Measurements from ENCODE around the gene DCC.
"Not testable (repeated sequence)": the region's sequence is repeated elsewhere in the genome, so short reads cannot be mapped to it uniquely, and the experiment has no call there.

The DCC gene

DNA sequence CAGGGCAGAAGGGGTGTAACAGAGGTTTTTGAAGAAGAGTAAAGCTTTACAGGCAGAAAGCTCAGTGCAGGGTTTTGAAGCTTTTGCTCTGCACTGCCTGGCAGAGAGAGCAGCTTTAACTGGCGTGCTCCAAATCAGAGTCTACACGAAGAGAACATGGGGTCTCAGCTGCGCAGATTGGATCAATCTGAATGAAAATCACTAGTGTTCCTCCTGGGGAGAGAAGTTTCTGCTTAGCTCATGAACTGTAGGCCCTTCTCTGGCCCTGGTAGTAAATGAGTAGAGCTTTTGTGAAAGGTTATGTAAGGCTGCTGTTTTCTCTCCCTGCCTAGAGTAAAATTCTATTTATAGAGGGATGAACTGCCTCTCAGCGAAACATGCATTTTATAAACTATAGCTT, 13.6 kb downstream of the DCC start:
- H3K9me3 ChIP-seq (ENCODE audit: control insufficient read depth, low read length), result no peaks in the 10 kb centered on the region

DNA sequence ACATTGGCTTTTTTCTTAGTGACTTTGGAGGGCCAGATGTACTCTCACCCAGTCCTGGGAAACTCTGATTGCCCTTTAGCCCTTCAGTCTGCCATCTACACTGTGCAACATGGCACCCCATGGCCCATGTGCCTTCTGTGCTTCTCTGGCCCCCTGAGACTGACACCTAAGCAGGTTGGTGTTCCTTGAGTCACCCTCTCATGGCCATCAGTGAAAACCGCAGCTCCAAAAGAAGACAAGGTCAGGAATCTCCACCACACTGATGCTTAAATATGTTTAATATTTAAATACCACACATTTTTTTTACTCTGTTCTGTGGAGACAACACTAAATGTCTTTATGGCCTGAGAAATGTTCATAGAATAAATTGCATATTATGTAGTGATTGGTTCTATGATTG, 23.9 kb downstream of the DCC start:
- no peak overlapping the region for H2BK12ac ChIP-seq (ENCODE audit: low read length in 2 of 2)
- no peak overlapping the region for H4K8ac ChIP-seq (ENCODE audit: low read length)
- no peak overlapping the region for H2AK5ac ChIP-seq (ENCODE audit: low read length, severe bottlenecking)
- no peak overlapping the region for H3K4me2 ChIP-seq (ENCODE audit: low read length, poor library complexity, severe bottlenecking)
- H2BK120ac ChIP-seq (ENCODE audit: low read depth, low read length), result no peak overlapping the region
- no peak overlapping the region for H2AFZ ChIP-seq (ENCODE audit: low read depth, low read length)
- no peaks in the 10 kb centered on the region for H3K9me3 ChIP-seq (ENCODE audit: control insufficient read depth, low read length)
- H3K4me1 ChIP-seq (ENCODE audit: control insufficient read depth, insufficient read depth, low read depth, low read length), result no peaks in the 10 kb centered on the region
- H3K9ac ChIP-seq (ENCODE audit: low read length), result no peak overlapping the region
- no peak overlapping the region for H3K4me3 ChIP-seq (ENCODE audit: insufficient read depth in 1 of 2, low read depth in 1 of 2, low read length in 2 of 2)
- no peak overlapping the region for H4K91ac ChIP-seq (ENCODE audit: low read length)
- H3K27ac ChIP-seq (ENCODE audit: low read length, poor library complexity, severe bottlenecking), result no peak overlapping the region
- H3K79me1 ChIP-seq (replicated peaks; ENCODE audit: low read length, poor library complexity, severe bottlenecking), result no peaks in the 10 kb centered on the region
- no peaks in the 10 kb centered on the region for H3K27me3 ChIP-seq (ENCODE audit: control insufficient read depth in 1 of 2, insufficient read depth in 1 of 2, low read length in 2 of 2)
- no peak for DNase-seq
- no peak overlapping the region for H3K4ac ChIP-seq (ENCODE audit: low read depth in 1 of 2, low read length in 2 of 2)
- no peak overlapping the region for H2BK15ac ChIP-seq (ENCODE audit: low read depth, poor library complexity, severe bottlenecking)
- WGBS, result no CpG with 5 or more reads among the region's 1 CpG
- no peak overlapping the region for H3K23ac ChIP-seq (ENCODE audit: low read length in 2 of 2)
- no peak overlapping the region for H3K14ac ChIP-seq (ENCODE audit: low read length in 2 of 2)
- H3K18ac ChIP-seq (ENCODE audit: low read depth in 1 of 2, low read length in 2 of 2), result no peak overlapping the region
- H2BK5ac ChIP-seq (ENCODE audit: low read depth, low read length, poor library complexity, severe bottlenecking), result no peak overlapping the region
- H3K36me3 ChIP-seq (ENCODE audit: control insufficient read depth in 1 of 2, insufficient read depth in 2 of 2, low read depth in 1 of 2, low read length in 2 of 2), result no peaks in the 10 kb centered on the region

More for the DNA sequence above, 13.6 kb downstream of the DCC start:
- DNase-seq, result no peak
- Histone ChIP-seq H3K4me3 (ENCODE audit: insufficient read depth in 1 of 2, low read depth in 1 of 2, low read length in 2 of 2) (no peak overlapping the region), H2BK15ac (ENCODE audit: low read depth, poor library complexity, severe bottlenecking) (no peak overlapping the region), H3K4me1 (ENCODE audit: control insufficient read depth, insufficient read depth, low read depth, low read length) (no peaks in the 10 kb centered on the region), H3K4ac (ENCODE audit: low read depth in 1 of 2, low read length in 2 of 2) (no peak overlapping the region), H4K8ac (ENCODE audit: low read length) (no peak overlapping the region), H3K27ac (ENCODE audit: low read length, poor library complexity, severe bottlenecking) (no peak overlapping the region), H2AFZ (ENCODE audit: low read depth, low read length) (no peak overlapping the region), H3K27me3 (ENCODE audit: control insufficient read depth in 1 of 2, insufficient read depth in 1 of 2, low read length in 2 of 2) (no peaks in the 10 kb centered on the region), H4K91ac (ENCODE audit: low read length) (no peak overlapping the region), H2BK120ac (ENCODE audit: low read depth, low read length) (no peak overlapping the region), H2AK5ac (ENCODE audit: low read length, severe bottlenecking) (no peak overlapping the region), H3K23ac (ENCODE audit: low read length in 2 of 2) (no peak overlapping the region), H3K9ac (ENCODE audit: low read length) (no peak overlapping the region), H3K18ac (ENCODE audit: low read depth in 1 of 2, low read length in 2 of 2) (no peak overlapping the region), H2BK12ac (ENCODE audit: low read length in 2 of 2) (no peak overlapping the region), H3K36me3 (ENCODE audit: control insufficient read depth in 1 of 2, insufficient read depth in 2 of 2, low read depth in 1 of 2, low read length in 2 of 2) (no peaks in the 10 kb centered on the region), H3K79me1 (replicated peaks; ENCODE audit: low read length, poor library complexity, severe bottlenecking) (no peaks in the 10 kb centered on the region), H3K4me2 (ENCODE audit: low read length, poor library complexity, severe bottlenecking) (no peak overlapping the region), H2BK5ac (ENCODE audit: low read depth, low read length, poor library complexity, severe bottlenecking) (no peak overlapping the region), H3K14ac (ENCODE audit: low read length in 2 of 2) (no peak overlapping the region)
- 80% methylated on average over 3 of the region's 4 CpGs for WGBS

DNA sequence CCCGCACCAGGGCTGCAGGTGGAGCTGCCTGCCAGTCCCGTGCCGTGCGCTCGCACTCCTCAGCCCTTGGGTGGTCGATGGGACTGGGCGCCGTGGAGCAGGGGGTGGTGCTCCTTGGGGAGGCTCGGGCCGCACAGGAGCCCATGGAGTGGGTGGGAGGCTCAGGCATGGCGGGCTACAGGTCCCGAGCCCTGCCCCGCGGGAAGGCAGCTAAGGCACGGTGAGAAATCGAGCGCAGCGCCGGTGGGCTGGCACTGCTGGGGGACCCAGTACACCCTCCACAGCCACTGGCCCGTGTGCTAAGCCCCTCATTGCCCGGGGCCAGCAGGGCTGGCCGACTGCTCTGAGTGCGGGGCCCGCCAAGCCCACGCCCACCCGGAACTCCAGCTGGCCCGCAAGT, 26.9 kb downstream of the DCC start:
- not testable (repeated sequence) for H2AFZ ChIP-seq (ENCODE audit: low read depth, low read length); H3K36me3 ChIP-seq (ENCODE audit: control insufficient read depth in 1 of 2, insufficient read depth in 2 of 2, low read depth in 1 of 2, low read length in 2 of 2); H3K4me1 ChIP-seq (ENCODE audit: control insufficient read depth, insufficient read depth, low read depth, low read length); H3K9me3 ChIP-seq (ENCODE audit: control insufficient read depth, low read length); H3K4me3 ChIP-seq (ENCODE audit: insufficient read depth in 1 of 2, low read depth in 1 of 2, low read length in 2 of 2); H3K9ac ChIP-seq (ENCODE audit: low read length); H3K23ac ChIP-seq (ENCODE audit: low read length in 2 of 2); H3K27ac ChIP-seq (ENCODE audit: low read length, poor library complexity, severe bottlenecking); DNase-seq; H3K4me2 ChIP-seq (ENCODE audit: low read length, poor library complexity, severe bottlenecking); H3K18ac ChIP-seq (ENCODE audit: low read depth in 1 of 2, low read length in 2 of 2); H2BK5ac ChIP-seq (ENCODE audit: low read depth, low read length, poor library complexity, severe bottlenecking); H2BK12ac ChIP-seq (ENCODE audit: low read length in 2 of 2); H4K8ac ChIP-seq (ENCODE audit: low read length); H3K4ac ChIP-seq (ENCODE audit: low read depth in 1 of 2, low read length in 2 of 2); H2BK120ac ChIP-seq (ENCODE audit: low read depth, low read length); H2AK5ac ChIP-seq (ENCODE audit: low read length, severe bottlenecking); H3K79me1 ChIP-seq (replicated peaks; ENCODE audit: low read length, poor library complexity, severe bottlenecking); H4K91ac ChIP-seq (ENCODE audit: low read length); H3K27me3 ChIP-seq (ENCODE audit: control insufficient read depth in 1 of 2, insufficient read depth in 1 of 2, low read length in 2 of 2); H2BK15ac ChIP-seq (ENCODE audit: low read depth, poor library complexity, severe bottlenecking); H3K14ac ChIP-seq (ENCODE audit: low read length in 2 of 2)
- 91% methylated on average over 25 of the region's 27 CpGs for WGBS

GRCh38 chr18:52367953-52368742, 28.2 kb downstream of the DCC start:
- 53% methylated on average over 2 of the region's 3 CpGs for WGBS
- no peaks in the 10 kb centered on the region for H3K27me3 ChIP-seq (ENCODE audit: control insufficient read depth in 1 of 2, insufficient read depth in 1 of 2, low read length in 2 of 2)
- H3K36me3 ChIP-seq (ENCODE audit: control insufficient read depth in 1 of 2, insufficient read depth in 2 of 2, low read depth in 1 of 2, low read length in 2 of 2), result no peaks in the 10 kb centered on the region
- no peak overlapping the region for H3K18ac ChIP-seq (ENCODE audit: low read depth in 1 of 2, low read length in 2 of 2)
- no peak overlapping the region for H3K4me2 ChIP-seq (ENCODE audit: low read length, poor library complexity, severe bottlenecking)
- H2BK5ac ChIP-seq (ENCODE audit: low read depth, low read length, poor library complexity, severe bottlenecking), result no peak overlapping the region
- no peak overlapping the region for H2BK15ac ChIP-seq (ENCODE audit: low read depth, poor library complexity, severe bottlenecking)
- H2AFZ ChIP-seq (ENCODE audit: low read depth, low read length), result no peak overlapping the region
- no peak overlapping the region for H2BK120ac ChIP-seq (ENCODE audit: low read depth, low read length)
- no peak overlapping the region for H4K8ac ChIP-seq (ENCODE audit: low read length)
- no peaks in the 10 kb centered on the region for H3K4me1 ChIP-seq (ENCODE audit: control insufficient read depth, insufficient read depth, low read depth, low read length)
- H3K9ac ChIP-seq (ENCODE audit: low read length), result no peak overlapping the region
- H2AK5ac ChIP-seq (ENCODE audit: low read length, severe bottlenecking), result no peak overlapping the region
- H4K91ac ChIP-seq (ENCODE audit: low read length), result no peak overlapping the region
- DNase-seq, result no peak
- no peaks in the 10 kb centered on the region for H3K79me1 ChIP-seq (replicated peaks; ENCODE audit: low read length, poor library complexity, severe bottlenecking)
- H3K23ac ChIP-seq (ENCODE audit: low read length in 2 of 2), result no peak overlapping the region
- no peak overlapping the region for H3K27ac ChIP-seq (ENCODE audit: low read length, poor library complexity, severe bottlenecking)
- H2BK12ac ChIP-seq (ENCODE audit: low read length in 2 of 2), result no peak overlapping the region
- no peaks in the 10 kb centered on the region for H3K9me3 ChIP-seq (ENCODE audit: control insufficient read depth, low read length)
- H3K4ac ChIP-seq (ENCODE audit: low read depth in 1 of 2, low read length in 2 of 2), result no peak overlapping the region
- no peak overlapping the region for H3K14ac ChIP-seq (ENCODE audit: low read length in 2 of 2)
- H3K4me3 ChIP-seq (ENCODE audit: insufficient read depth in 1 of 2, low read depth in 1 of 2, low read length in 2 of 2), result no peak overlapping the region

Measured in mesenchymal stem cell (in vitro differentiated cells and primary cell).